KMS-11 (cell line): Measurements from ENCODE around the gene FES.

Experiments used
- H2AFZ ChIP-seq: fragments of 200-600 bp; sonication (generic); 2 replicates; pipeline ENCODE4 v1.6.1; 2016; ENCODE audit warnings: antibody characterized with exemption, mixed run types, low read depth
- H3K27ac ChIP-seq: fragments of 200-600 bp; sonication (generic); 2 replicates; pipeline ENCODE4 v1.6.1; 2016; ENCODE audit warnings: mild to moderate bottlenecking, mixed run types
- H3K27me3 ChIP-seq: fragments of 200-600 bp; sonication (generic); 2 replicates; pipeline ENCODE4 v1.6.1; 2017; ENCODE audit warnings: mild to moderate bottlenecking, low read depth, mixed run types, moderate library complexity; ENCODE audit not compliant: insufficient read depth
- H3K36me3 ChIP-seq: fragments of 200-600 bp; sonication (generic); 2 replicates; pipeline ENCODE4 v1.6.1; 2017; ENCODE audit warnings: mild to moderate bottlenecking, mixed run types; ENCODE audit not compliant: insufficient read depth
- H3K4me1 ChIP-seq: fragments of 200-600 bp; sonication (generic); 2 replicates; pipeline ENCODE4 v1.6.1; 2016; ENCODE audit warnings: mild to moderate bottlenecking, low read depth, mixed run types; ENCODE audit not compliant: poor library complexity, severe bottlenecking
- H3K4me2 ChIP-seq: fragments of 200-600 bp; sonication (generic); 2 replicates; pipeline ENCODE4 v1.7.0; 2016; ENCODE audit warnings: mild to moderate bottlenecking, mixed run types
- H3K4me3 ChIP-seq: fragments of 200-600 bp; sonication (generic); IDR thresholded peaks from 2 replicates; pipeline ENCODE4 v1.6.1; 2017; ENCODE audit warnings: low read depth, low read length, mixed read lengths; ENCODE audit not compliant: insufficient read depth
- H3K79me2 ChIP-seq: fragments of 200-600 bp; sonication (generic); 2 replicates; pipeline ENCODE4 v1.6.1; 2016; ENCODE audit warnings: low read depth, mixed run types; ENCODE audit not compliant: insufficient read depth
- H3K9ac ChIP-seq: fragments of 200-600 bp; sonication (generic); 2 replicates; pipeline ENCODE4 v1.6.1; 2016; ENCODE audit warnings: mild to moderate bottlenecking, mixed run types
- H4K20me1 ChIP-seq: fragments of 200-600 bp; sonication (generic); 2 replicates; pipeline ENCODE4 v1.6.1; 2016; ENCODE audit warnings: mild to moderate bottlenecking, mixed run types; ENCODE audit not compliant: insufficient read depth
- TF ChIP-seq, protein P1 (sequence below): fragments of 200-600 bp; sonication (generic); conservative IDR thresholded peaks from 2 replicates; pipeline ENCODE4 v1.6.1; 2017; ENCODE audit warnings: low read depth, mild to moderate bottlenecking, antibody characterized with exemption, low read length, moderate library complexity, mixed read lengths

FES gene

DNA sequence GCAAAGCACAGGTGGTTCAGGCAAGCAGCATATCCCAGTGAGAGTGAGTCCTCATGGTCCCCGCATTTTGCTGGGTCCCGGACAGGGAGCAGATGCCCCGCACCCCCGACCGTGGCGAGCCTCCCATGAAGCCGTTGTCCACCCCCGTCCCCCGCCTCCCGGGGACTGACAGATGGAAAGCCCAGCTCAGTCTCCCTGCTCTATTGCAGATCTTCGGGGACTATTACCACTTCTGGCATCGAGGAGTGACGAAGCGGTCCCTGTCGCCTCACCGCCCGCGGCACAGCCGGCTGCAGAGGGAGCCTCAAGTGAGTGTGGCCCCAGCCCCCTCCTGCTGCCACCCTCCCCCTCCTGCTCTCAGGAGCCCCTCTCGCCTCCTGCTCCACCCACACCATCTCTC, 8.3 kb upstream of the FES start:
- Histone ChIP-seq H2AFZ (no peak overlapping the region), H4K20me1 (no peaks in the 10 kb centered on the region), H3K27ac (no peak overlapping the region), H3K27me3 (no peaks in the 10 kb centered on the region), H3K36me3 (no peaks in the 10 kb centered on the region; the same call in 1 of the 2 replicates), H3K79me2 (peaks cover 24% of the 10 kb centered on the region), H3K9ac (no peak overlapping the region), H3K4me1 (peaks cover 20% of the 10 kb centered on the region), H3K4me3 (no peak overlapping the region), H3K4me2 (no peak overlapping the region)
- TF ChIP-seq, protein P1, sequence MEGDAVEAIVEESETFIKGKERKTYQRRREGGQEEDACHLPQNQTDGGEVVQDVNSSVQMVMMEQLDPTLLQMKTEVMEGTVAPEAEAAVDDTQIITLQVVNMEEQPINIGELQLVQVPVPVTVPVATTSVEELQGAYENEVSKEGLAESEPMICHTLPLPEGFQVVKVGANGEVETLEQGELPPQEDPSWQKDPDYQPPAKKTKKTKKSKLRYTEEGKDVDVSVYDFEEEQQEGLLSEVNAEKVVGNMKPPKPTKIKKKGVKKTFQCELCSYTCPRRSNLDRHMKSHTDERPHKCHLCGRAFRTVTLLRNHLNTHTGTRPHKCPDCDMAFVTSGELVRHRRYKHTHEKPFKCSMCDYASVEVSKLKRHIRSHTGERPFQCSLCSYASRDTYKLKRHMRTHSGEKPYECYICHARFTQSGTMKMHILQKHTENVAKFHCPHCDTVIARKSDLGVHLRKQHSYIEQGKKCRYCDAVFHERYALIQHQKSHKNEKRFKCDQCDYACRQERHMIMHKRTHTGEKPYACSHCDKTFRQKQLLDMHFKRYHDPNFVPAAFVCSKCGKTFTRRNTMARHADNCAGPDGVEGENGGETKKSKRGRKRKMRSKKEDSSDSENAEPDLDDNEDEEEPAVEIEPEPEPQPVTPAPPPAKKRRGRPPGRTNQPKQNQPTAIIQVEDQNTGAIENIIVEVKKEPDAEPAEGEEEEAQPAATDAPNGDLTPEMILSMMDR, result no peak

DNA sequence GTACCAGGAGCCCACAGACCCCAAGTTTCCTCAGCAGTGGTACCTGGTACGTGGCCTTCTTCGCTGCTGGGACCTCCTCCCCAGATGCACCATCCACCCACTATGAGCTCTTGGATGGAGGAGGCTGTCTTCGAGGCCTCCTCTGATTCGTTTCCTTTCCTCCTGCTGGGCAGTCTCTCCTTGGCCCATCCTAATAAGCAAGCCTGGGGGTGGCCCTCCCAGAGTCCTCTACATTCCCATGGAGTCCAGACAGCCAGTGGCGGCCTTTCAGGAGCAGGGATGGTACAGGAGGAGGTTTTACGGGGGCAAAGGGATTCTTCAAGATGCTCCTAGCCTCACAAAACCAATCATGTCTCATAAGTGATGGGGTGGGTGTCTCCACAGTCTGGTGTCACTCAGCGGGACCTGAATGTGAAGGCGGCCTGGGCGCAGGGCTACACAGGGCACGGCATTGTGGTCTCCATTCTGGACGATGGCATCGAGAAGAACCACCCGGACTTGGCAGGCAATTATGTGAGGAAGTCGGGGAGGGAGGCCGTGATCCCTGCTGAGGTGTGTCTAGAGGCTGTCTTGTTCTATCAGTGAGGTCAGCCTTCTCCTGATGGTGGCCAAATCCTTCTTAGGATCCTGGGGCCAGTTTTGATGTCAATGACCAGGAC, 7.7 kb upstream of the FES start:
- Histone ChIP-seq H3K9ac (no peak overlapping the region), H2AFZ (no peak overlapping the region), H3K27me3 (no peaks in the 10 kb centered on the region), H3K4me3 (no peak overlapping the region), H3K4me2 (no peak overlapping the region), H4K20me1 (no peaks in the 10 kb centered on the region), H3K4me1 (peaks cover 20% of the 10 kb centered on the region), H3K36me3 (no peaks in the 10 kb centered on the region; the same call in 1 of the 2 replicates), H3K79me2 (peaks cover 24% of the 10 kb centered on the region), H3K27ac (no peak overlapping the region)
- TF ChIP-seq, protein P1, result no peak

DNA sequence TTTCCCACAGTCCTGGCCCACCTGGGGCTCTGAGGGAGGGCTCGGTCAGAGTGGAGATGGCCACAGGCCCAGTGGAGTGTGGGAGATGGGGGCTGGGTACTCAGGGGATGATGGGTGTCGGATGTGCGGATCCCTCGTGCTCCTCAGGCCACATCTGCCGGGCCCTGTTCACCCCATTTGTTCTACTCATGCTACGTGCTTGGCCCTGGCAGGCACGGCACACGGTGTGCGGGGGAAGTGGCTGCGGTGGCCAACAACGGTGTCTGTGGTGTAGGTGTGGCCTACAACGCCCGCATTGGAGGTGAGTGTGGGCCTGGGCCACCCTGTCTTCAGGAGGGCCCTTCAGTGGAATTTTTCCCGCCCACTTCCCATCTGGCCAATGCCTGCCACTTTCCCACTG, 7.0 kb upstream of the FES start:
- Histone ChIP-seq H3K27ac (no peak overlapping the region), H3K4me1 (peaks cover 18% of the 10 kb centered on the region), H3K36me3 (no peaks in the 10 kb centered on the region; the same call in 1 of the 2 replicates), H3K9ac (no peak overlapping the region), H3K4me2 (no peak overlapping the region), H4K20me1 (no peaks in the 10 kb centered on the region), H3K4me3 (no peak overlapping the region), H3K27me3 (no peaks in the 10 kb centered on the region), H2AFZ (no peak overlapping the region), H3K79me2 (peaks cover 22% of the 10 kb centered on the region)
- TF ChIP-seq, protein P1, result no peak

DNA sequence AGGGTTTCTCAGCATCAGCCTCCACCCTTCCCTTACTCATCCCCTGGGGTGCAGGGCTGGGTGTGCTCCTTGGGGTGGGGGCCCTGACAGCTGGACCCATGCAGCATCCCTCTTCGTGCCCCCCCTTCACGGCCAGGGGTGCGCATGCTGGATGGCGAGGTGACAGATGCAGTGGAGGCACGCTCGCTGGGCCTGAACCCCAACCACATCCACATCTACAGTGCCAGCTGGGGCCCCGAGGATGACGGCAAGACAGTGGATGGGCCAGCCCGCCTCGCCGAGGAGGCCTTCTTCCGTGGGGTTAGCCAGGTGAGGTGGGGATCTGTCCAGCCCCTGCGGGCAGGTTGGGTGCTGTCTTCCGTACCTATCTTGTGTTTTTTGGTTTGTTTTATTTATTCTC, 6.3 kb upstream of the FES start:
- Histone ChIP-seq H3K4me2 (no peak overlapping the region), H3K27me3 (no peaks in the 10 kb centered on the region), H3K9ac (no peak overlapping the region), H2AFZ (no peak overlapping the region), H3K27ac (no peak overlapping the region), H4K20me1 (no peaks in the 10 kb centered on the region), H3K36me3 (no peaks in the 10 kb centered on the region; the same call in 1 of the 2 replicates), H3K4me3 (no peak overlapping the region), H3K79me2 (peaks cover 15% of the 10 kb centered on the region; the same call in 1 of the 2 replicates), H3K4me1 (peaks cover 11% of the 10 kb centered on the region)
- TF ChIP-seq, protein P1, result no peak
